HG02885 (cell line): ENCODE measurements around the gene ATP8B3.
"Not testable (repeated sequence)": the region's sequence is repeated elsewhere in the genome, so short reads cannot be mapped to it uniquely, and the experiment has no call there.

Experiments used
- ATAC-seq: cut with Tn5 transposase; IDR thresholded peaks from one replicate; pipeline ENCODE4 v1.9.1; 2021; ENCODE audit warnings: mild to moderate bottlenecking; ENCODE audit not compliant: unreplicated experiment, poor library complexity

Gene ATP8B3

DNA sequence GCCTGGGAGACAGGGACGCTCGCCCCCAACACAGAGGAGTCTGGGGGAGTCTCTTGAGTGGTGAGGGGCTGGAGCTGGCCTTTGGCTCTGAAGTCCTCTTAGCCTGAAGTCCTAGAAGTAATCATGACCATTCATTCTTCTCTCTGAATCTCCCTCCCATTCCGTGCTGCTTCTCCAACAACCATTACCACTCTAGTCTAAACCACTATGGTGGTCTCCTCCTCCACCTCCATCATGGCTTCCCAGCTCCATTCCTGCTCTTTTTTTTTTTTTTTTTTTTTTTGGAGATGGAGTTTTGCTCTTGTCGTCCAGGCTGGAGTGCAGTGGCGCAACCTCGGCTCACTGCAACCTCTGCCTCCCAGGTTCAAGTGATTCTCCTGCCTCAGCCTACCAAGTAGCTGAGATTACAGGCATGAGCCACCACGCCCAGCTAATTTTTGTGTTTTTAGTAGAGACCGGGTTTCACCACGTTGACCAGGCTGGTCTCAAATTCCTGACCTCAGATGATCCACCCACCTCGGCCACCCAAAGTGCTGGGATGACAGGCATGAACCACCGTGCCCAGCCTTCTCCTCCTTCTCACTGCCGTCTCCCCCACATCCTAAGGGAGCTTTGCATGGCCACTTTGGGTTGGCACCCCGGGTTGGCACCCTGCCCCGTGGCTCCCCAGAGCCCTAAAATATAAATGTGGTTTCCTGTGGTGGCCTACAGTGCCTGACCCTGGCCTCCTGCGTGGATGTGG, 51.1 kb downstream of the ATP8B3 start:
- ATAC-seq, result not testable (repeated sequence)

DNA sequence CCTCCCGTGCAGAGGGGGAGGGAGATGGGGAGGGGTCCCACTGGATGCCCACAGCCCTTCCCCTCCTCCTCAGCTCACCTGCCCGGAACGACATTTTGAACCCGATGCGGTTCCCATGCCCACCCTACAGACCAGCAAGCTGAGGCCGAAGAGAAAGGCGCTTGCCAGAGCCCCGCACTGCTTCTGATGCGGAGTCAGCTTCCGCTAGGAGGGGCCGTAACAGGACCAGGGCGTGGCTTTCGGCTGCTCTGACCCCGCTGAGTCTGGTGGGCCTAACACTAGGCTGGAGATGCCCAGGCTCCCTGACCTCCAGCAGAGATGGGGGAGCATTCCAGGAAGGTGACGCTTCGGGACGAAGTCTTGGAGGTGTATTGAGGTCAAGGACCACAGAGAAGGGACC, 52.1 kb downstream of the ATP8B3 start:
- no peak for ATAC-seq

DNA sequence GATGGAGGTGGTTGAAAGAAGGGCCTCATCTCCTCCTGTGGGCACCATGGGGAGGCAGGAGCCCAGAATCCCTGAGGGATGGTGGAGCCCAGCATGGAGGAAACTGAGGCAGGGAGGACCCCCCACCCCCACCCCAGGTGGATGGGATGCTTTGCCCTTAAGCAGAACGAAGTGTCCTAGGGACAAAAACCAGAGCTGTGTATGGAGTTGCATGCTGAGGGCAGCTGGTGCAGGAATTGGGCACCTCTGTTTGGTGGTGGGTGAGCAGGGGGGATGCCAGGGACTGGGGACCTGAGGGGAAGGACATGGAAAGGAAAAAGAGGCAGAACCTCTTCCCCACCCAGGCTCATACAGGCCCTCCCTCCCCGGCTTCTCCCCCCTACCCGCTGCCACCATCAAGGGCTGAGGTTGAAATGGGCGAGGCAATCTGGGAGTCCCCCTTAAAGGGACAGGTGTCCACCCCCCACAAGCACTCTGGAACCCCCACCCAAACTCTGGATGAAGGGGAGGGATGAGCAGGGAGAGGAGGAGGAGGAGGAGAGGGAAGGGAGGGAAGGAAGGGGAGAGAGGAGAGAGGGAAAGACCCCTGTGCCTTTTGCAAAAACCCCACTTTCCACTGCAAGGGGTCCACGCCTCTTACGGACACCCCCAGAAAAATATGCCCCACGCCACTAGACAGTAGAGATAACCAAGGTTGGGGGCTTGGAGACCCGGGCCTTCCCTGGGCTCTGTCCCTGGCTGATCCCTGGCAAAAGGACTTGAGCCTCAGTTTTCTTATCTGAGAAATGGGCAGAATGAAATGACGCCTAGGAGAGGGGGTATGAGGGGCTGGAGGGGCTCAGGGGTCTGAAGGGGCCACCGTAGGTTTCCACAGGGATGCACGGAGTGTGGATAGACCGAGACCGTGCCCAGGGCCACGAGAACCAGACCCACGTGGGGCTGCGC, 52.8 kb downstream of the ATP8B3 start:
- no peak for ATAC-seq

DNA sequence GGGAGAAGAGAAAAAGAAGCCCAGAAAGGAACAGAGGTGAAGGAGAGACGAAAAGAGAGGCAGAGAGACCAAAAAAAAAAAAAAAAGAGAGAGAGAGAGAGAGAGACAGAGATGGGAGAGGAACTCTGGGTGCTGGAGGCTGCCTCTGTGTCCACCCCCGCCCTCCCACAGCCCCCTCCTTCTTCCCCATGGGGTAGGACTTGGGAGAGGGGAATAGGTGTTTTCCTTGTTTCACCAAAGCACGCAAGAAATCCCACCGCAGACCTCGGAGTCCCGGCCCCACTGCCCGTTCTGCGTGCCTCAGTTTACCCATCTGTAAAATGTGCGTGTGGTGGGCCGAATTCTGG, 53.9 kb downstream of the ATP8B3 start:
- no peak for ATAC-seq

DNA sequence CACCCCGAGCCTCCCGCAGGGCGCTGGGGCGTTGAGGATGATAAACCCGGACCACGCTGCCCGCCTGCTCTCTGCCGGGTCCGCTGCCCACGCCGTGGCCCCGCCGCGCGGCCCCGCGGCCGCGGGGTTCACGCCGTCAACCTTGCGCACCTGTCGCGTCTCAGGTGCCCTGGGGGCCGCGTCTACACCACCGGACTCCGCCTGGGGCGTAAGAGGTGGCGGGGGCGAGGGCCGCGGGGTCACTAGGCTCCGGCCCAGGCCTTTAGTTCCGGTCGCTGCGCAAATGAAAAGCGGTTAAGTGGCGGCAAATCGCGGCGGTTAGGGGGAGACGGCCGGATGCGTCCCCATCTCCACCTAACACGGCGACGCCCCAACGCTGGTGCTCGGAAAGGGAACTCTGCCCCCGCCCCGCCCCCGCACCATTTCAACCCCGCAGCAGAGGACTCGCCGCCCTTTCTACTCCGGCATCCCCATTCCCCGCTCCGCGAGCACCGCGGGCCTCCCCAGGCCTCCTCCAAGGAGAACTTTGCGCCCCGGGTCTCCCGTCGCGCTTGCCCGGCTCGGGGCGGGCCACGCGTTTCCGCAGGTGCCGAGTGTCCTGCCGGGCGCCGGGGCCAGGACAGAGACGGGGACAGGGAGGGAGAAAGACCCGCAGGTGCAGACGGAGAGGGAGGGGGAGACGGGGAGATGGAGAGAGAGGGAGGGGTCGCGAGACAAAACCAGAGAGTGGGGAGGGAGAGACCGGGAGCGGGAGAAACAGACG, 54.4 kb downstream of the ATP8B3 start:
- ATAC-seq, result no peak

DNA sequence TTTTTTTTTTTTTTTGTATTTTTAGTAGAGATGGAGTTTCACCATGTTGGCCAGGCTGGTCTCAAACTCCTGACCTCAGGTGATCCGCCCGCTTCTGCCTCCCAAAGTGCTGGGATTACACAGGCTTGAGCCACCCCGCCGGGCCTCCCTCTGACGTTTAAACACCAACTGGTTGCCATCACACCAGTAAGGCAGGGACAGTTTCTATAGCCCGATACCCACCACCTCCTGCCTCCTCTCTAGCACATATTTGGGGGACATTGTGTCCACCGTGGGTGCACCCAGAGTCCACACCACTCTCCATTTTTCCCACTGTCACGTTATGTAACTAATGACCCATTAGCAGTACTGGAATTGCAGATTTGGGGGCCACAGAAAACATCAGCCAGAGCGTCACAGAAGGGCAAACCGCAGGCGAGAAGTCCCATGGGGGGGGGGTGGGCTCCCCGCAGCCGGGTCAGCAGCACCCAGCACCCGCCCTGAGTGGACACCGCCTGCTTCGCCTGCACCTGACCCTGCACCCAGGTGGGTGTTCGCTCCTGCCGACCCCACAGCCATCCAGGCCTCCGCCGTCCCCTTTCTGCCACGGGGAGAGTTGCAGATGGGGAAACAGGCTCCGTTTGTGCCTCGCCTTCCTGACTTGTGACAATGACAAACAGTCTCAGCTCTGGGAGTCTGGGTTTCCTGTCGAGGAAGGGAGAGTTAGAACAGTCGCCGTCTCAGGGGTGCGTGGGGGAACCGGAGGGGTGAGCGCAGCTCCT, 55.2 kb downstream of the ATP8B3 start:
- ATAC-seq, result no peak

DNA sequence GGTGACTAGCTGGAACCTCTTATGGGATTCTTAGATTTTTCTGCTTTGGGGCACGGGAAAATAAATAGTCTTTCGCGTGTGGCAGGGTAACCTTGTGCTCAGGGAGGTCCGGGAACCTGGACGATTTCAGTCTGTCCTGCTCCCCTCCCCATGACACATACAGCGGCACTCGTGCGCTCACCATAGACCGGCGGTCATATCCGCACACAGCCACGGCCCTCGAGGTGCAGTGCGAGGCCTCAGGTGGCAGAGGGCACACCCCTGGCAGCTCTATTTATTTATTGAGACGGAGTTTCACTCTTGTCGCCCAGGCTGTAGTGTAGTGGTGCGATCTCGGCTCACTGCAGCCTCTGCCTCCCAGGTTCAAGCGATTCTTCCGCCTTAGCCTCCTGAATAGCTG, 55.8 kb downstream of the ATP8B3 start:
- no peak for ATAC-seq

DNA sequence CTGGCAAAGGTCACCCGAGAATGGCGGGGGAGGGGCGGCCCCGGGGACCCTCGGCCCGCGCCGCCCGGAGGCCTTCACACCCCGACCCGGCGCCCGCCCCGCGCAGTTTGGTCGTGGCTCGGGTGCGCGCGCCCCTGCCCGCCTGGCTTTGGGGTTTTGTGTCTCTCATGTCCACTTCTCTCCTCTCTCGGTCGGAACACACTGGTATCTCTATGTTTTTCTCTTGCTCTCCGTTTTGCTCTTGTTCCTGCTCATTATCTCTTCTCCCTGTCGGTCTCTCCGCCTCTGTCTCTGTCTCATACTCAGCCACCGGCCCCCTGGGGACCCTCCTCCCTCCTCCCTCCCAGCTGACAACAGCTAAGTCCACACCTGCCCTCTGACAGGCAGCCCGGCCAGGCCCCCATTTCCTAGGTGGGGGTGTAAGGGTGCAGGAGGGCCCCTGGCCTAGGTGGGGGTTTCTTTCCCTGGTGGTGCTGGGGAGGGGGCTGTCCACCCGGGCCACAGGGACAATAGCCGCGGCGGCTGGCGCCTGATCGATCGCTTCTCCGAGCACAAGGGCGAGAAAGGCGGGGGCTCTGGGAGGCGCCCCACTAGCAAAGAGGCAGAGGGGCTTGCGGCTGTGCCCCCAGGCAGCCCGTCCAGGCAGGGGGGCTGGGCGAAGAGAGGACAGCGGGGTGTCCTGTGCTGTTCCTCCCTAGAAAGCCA, 56.5 kb downstream of the ATP8B3 start:
- no peak for ATAC-seq

DNA sequence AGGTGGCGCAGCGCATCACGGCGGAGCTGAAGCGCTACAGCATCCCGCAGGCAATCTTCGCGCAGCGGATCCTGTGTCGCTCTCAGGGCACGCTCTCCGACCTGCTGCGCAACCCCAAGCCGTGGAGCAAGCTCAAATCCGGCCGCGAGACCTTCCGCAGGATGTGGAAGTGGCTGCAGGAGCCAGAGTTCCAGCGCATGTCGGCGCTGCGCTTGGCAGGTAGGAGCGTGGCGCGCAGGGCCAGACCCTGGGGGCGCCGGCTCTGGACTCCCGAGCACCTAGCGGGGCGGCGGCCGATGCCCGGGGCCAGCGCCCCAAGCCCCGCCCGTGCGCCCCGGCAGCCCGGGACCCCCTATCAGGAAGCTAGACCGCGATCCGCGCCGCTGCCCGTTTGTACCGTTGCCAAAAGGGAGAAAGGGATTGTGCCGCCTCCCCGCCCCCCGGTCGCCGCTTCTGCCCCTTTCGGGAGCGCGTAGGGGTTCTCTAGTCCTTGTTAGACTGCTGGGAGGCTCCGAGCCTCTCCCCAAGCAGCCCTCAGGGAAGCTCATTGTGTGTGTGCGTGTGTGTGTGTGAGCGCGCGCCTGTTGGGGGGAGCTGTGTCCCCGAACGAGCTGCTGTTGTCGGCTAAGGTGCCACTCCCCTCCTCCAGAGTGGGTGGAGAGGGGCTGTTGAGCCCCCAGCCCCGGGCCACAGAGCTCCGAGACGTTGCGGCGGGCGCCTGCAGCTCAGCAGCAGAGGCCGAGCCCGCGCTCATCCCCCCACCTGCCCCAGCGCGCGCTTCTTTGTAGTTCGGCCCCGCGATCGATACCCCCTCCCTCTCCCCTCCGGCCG, 57.2 kb downstream of the ATP8B3 start:
- ATAC-seq, result no peak

DNA sequence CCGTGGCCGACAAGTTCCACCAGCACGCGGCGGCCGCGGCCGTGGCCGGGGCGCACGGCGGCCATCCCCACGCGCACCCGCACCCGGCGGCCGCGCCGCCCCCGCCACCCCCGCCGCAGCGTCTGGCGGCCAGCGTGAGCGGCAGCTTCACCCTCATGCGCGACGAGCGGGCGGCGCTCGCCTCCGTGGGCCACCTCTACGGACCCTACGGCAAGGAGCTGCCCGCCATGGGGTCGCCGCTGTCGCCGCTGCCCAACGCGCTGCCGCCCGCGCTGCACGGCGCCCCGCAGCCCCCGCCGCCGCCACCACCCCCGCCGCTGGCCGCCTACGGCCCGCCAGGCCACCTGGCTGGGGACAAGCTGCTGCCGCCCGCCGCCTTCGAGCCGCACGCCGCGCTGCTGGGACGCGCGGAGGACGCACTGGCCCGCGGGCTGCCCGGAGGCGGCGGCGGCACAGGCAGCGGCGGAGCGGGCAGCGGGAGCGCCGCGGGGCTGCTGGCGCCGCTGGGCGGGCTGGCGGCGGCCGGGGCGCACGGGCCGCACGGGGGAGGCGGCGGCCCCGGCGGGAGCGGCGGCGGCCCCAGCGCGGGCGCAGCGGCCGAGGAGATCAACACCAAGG, 57.9 kb downstream of the ATP8B3 start:
- no peak for ATAC-seq

DNA sequence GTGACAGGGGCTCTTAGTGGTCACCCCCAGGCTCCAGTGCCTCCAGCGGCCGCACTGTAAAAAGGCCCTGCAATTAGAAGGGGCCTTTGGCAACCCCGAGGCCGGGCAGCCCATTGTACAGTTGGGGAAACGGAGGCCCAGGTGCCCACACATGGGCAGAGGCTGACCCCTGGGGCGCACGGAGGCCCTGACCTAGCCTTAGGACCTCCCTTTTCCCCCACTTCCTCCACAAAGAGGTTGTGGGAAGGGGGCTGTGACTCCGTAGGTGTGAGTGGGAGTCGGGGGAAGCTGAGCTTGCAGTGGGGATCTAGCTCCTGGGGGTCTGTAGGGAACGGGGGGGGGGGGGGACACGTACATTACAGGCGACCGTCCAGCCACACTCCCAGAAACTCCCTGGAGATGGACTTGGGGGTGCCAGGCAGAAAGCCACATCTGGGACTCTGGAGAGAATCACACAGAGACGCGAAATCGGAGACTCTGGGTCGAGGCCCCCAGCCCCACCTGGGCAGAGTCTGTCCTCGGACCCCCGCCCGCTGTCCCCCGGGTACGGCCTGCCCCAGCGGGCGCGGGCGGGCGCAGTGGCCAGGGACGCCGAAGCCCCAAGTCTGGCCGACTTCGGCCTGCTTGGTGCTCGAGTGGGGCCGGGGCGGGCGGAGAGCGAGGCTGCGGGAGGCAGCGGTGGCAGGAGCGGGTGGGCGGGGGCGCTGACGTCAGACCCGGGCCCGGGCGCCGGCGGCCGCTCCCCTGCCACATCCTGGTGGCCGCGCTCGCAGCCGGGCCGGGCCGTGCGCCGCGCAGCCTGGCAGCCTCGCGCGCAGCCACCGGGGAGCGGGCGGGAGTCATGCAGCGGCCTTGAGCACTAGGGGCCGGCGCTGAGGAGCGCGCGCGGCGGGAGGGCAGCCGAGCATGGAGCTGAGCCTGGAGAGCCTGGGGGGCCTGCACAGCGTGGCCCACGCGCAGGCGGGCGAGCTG, 59.0 kb downstream of the ATP8B3 start, which contains the start of gene ONECUT3:
TSS of gene ONECUT3 (plus strand) at position 750 of the 972 bp plus-strand sequence. CDS start at position 907, 157 bp downstream.
- ATAC-seq, result no peak

DNA sequence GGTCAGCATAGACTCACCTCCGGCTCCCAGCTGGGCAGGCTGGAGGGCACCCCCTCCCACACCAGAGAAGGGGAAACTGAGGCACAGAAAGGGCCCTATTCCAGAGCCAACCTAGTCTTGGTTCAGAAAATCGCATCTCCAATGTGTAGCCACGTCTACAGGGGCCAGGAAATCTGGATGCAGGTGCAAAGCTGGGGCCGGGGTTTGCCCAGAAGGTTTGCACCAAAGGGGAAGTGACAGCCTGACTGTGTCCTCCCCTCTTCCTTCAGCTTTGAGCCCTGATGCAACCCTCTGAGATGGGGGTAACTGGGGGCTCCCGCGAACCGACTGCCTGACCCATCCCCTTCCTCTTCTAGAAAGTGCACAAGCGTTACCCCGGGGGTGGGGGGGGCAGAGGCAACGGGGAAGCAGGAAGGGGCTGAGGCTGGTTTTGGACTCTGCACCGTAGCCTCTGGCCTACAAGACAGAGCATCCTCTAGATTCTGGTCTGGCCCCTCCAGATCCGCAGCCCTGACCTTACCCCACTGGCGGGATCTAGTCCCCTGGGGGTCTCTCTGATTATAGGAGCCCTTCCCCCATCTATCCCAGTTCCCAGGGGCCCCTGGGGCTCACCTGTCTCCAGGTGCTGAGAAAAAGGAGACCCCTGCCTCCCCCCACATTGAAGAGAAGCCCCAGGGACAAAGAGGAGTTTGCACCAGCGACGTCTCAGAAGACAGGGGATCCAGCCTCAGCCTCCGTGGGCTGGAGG, 59.9 kb downstream of the ATP8B3 start:
- no peak for ATAC-seq

DNA sequence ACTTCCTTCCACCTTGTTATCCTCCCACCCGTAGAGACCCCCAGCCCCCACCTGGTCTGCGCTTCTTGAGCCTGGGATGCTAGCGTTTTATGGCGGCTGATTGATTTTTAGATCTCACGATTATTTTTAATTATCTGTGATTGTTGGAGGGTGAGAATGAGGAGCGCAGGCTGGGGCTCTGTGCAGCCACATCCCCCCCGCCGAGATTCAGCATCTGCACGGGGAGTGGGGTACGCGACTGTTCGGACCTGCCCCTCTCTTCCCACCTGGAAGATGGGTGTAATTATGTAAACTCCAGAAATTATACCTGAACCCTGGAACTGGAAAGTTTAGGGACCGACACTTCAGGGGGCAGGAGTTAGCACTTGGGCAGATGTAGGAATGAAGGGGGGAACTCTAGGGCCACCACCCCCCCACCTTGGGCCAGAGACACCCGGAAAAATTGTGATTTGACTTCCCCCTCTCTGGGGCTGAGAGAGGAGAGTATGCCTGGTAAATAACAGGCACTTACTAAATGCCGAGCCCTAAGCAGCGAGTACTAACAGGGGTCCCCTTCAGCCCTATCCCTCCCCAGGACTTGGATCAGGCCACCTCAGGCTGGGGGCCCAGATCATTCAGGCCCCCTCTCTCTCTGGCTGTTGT, 60.6 kb downstream of the ATP8B3 start:
- ATAC-seq, result no peak

DNA sequence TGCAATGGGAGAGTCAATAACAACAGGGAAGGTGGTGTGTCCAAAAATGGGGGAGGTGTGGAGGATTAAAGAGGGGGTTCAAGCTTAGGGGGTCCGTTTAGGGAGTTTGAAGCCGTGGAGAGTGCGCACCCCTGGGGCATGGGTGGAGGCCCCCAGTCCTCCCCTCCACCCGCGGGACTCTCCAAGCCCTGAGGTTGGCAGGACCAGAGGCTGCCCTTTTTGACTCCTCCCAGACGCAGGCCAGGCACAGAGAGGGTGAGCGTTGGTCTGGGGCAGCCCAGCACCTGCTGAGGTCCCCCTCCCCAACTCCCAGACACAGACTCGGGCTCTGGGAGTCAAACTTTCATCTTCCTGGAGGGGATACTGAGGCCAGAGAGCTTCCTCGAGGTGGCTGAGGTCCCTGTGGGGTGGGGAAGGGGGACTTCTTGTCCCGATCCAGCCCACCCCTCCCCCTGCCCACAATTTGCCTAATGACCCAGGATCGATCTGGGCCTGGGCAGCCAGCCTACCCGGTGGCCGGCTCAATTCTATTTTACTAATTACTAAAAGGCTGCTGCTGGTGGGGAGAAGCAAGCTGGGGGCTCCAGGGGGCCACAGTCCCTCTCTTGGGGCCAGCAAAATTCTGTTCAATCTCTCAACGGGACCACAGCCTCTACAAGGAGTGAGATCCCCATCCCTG, 61.6 kb downstream of the ATP8B3 start:
- ATAC-seq, result no peak
